Peyer's patch (tissue), 4 donors: ENCODE measurements around the gene GARIN3.

Source experiments
- CTCF ChIP-seq, 6 experiments: fragments of 450-650 bp in 4 of 6; fragments of 200-600 bp in 2 of 6; sonication (generic) in 1 of 6; IDR thresholded peaks; one replicate each; pipeline ENCODE4 v1.5.1; 2017 to 2019; ENCODE audit warnings: antibody characterized with exemption in 6 of 6, mild to moderate bottlenecking in 3 of 6, moderate library complexity in 1 of 6
- POLR2A ChIP-seq, 2 donors: fragments of 450-650 bp; IDR thresholded peaks; one replicate each; pipeline ENCODE4 v1.5.1; 2017; ENCODE audit warnings: antibody characterized with exemption in 2 of 2, mild to moderate bottlenecking in 2 of 2, moderate library complexity in 2 of 2

GRCh38 chr5:157157293-157157891, 8.7 kb downstream of the GARIN3 start:
- TF ChIP-seq POLR2A (IDR thresholded peaks at IDR 0.05) (no peak), CTCF (IDR thresholded peaks at IDR 0.05) (no peak)
